AG09309 (cell line): ENCODE data around the gene SNX30.

Source experiments
- DNase-seq: peaks from one replicate; pipeline ENCODE4 v3.0.0-alpha.2; 2010; ENCODE audit warnings: low read depth
- H3K4me3 ChIP-seq: 2 replicates; pipeline ENCODE4 v1.5.1; 2011; ENCODE audit warnings: mild to moderate bottlenecking, low read depth, low read length, moderate library complexity; ENCODE audit not compliant: control insufficient read depth
- CTCF ChIP-seq: IDR thresholded peaks from 2 replicates; pipeline ENCODE4 v1.5.1; 2011; ENCODE audit warnings: mild to moderate bottlenecking, low read depth, low read length, inconsistent platforms; ENCODE audit not compliant: insufficient read depth, control insufficient read depth; ENCODE audit errors: missing control alignments

SNX30 gene

DNA sequence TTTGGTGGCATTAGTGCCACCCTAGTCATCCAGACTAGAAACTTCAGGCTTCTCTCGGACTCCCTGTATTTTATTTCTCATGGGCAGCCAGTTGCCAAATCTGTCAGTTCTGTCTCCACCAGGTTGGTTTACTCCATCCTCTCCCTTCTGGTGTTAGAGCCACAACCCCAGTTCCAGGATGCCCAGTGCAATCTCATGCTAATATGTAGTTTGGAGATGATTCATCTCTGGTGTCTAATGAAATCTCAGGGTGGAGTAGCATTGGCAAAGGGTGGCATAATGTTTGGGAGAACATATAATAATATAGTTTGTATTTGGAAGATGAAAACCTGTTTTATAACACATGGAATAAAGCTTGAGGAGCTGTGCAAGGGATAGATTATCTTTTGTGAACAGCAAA is 109.9 kb downstream of the SNX30 start:
- DNase-seq = no peak
- no peak for TF ChIP-seq CTCF
- H3K4me3 ChIP-seq = no peak overlapping the region

- H3K4me3 ChIP-seq = no peak overlapping the region
- no peak for DNase-seq
- no peak for TF ChIP-seq CTCF
Observed at GRCh38 chr9:112861155-112861554, 110.6 kb downstream of the SNX30 start.

DNA sequence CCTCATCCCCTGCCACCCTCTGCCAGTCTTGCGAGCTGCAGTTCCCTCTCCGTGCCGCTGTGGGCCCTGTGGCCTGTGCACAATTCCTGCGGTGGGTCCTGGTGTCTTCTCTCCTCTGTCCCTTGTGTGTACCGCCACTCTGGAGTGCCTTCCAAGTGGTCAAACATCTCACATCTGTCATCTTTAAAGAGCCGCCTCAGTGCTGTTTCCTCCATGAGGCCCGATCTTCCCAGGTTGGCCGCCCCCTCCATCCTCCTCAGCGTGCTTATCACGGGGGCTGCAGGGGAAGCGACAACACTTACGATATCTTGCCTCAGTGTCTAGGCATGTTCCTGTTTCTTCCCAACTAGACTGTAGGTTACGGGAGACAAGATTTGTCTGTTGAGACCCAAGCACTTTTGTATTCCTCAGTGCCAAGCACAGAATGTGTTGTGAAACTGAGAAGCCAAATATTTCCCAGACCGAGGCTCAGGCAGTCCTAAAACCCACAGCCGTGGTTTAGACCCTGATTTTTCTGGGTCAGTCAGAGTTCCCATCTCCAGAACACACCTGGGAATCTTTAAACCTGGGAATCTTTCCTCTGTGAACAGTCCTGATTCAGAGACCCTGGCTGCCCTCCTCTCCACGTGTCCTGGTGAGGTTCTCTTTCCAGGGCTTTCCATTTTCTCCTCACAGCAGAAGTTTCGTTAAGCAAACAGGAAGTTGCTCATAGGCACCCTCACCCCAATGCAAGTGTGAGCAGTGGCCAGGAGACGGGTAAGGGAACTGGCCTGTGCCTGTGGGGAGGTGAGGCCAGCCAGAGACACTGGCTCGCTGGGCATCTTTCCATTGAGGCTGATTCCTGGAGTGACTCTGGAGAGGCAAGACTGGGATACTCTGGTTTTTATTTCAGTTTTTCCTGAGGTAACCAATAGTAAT is 111.3 kb downstream of the SNX30 start:
- H3K4me3 ChIP-seq = no peak overlapping the region
- no peak for DNase-seq
- no peak for TF ChIP-seq CTCF

DNA sequence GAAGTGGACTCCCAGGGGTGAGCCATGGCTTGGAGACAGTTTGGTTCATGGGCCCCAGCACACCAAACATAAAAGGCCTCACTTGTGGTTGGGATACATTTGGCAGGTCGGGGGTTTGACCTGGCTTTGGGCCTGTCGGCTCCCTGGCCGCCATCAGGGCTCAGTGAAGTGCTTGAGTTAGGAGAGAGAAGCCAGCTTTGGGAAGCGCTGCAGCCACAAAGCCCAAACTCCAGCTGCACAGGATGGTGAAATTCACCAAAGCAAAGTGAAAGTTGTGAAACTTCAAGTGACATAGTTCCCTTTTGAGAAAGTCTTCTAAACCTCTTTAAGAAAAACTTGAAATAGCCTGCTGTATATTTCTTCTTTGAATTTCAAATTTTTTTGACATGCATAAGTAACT is 112.7 kb downstream of the SNX30 start:
- no peak for TF ChIP-seq CTCF
- H3K4me3 ChIP-seq = no peak overlapping the region
- DNase-seq = no peak

DNA sequence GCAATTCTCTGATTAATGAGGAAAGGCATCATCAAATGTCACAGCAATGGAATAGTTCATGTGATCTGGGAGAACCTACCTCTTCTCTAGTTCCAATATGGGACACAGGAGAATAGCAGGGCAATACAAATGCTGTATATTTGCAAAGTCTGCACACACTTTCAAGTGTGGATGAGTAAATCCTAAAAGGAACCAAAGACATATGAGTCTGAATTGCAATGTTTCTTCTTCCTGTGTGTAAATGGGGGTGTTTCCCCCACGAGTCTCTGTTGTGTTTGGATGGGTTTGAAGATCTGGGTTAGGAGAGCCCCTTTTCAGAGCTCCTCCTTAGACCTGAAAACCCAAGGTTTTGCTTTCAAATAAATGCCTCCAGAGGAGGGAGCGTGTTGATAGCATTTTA is 113.2 kb downstream of the SNX30 start:
- H3K4me3 ChIP-seq = no peak overlapping the region
- no peak for DNase-seq
- no peak for TF ChIP-seq CTCF

GRCh38 chr9:112864403-112864802 is 113.8 kb downstream of the SNX30 start:
- no peak overlapping the region for H3K4me3 ChIP-seq
- no peak for TF ChIP-seq CTCF
- DNase-seq = no peak
